GM10248 (cell line): ENCODE results near the gene SMTNL1.

ENCODE experiments used
- CTCF ChIA-PET: fragments of 300-600 bp; sonication (Branson Sonifier 250); formaldehyde crosslinking; extraction: SDS; loops from one replicate; lab custom pipeline; 2021; ENCODE audit warnings: antibody characterized with exemption; lab: Yijun Ruan, JAX
- POLR2A ChIA-PET: fragments of 350-650 bp; sonication (Branson Sonifier 250); formaldehyde crosslinking; extraction: SDS; loops from one replicate; lab custom pipeline; 2020; ENCODE audit warnings: antibody characterized with exemption; lab: Yijun Ruan, JAX
- DNase-seq: peaks from one replicate; pipeline ENCODE4 v3.0.0; 2012; ENCODE audit errors: extremely low spot score
- CTCF ChIP-seq: IDR thresholded peaks from 2 replicates; pipeline ENCODE4 v1.5.1; 2012; ENCODE audit warnings: mild to moderate bottlenecking, low read depth; ENCODE audit errors: extremely low read depth, missing control alignments, control extremely low read depth

The SMTNL1 gene

GRCh38 chr11:57496109-57496820 is 41.1 kb upstream of the SMTNL1 start:
- CTCF ChIA-PET: interaction anchor here (0.7 to 9.1 kb wide), 6 partner anchors 12 to 147 kb away, joined by 3 to 247 read pairs (median 69); partner anchors contain the start of genes SLC43A1, TIMM10 and YPEL4
- DNase-seq: no peak
- POLR2A ChIA-PET: no interaction called here
- TF ChIP-seq CTCF: no peak

- no peak for TF ChIP-seq CTCF
- ChIA-PET CTCF (interaction anchor here (0.7 to 9.1 kb wide), 7 partner anchors 14 to 146 kb away, joined by 3 to 247 read pairs (median 17); partner anchors contain the start of genes SLC43A1, TIMM10 and YPEL4), POLR2A (no interaction called here)
- DNase-seq: no peak
Measured at GRCh38 chr11:57497303-57498247, 39.8 kb upstream of the SMTNL1 start.

GRCh38 chr11:57498540-57498939 is 38.9 kb upstream of the SMTNL1 start:
- ChIA-PET CTCF (interaction anchor here (1.1 to 9.1 kb wide), 3 partner anchors 17 to 145 kb away, joined by 3 to 158 read pairs (median 17); partner anchors contain the start of gene YPEL4), POLR2A (no interaction called here)
- no peak for TF ChIP-seq CTCF
- no peak for DNase-seq

GRCh38 chr11:57499413-57499982 is 37.9 kb upstream of the SMTNL1 start:
- no peak for TF ChIP-seq CTCF
- POLR2A ChIA-PET: no interaction called here
- DNase-seq: peak; percentile 81
- CTCF ChIA-PET: interaction anchor here (3.7 to 9.1 kb wide), 4 partner anchors 27 to 144 kb away, joined by 13 to 158 read pairs (median 25); partner anchors contain the start of gene YPEL4

- no peak for TF ChIP-seq CTCF
- no peak for DNase-seq
- ChIA-PET POLR2A (no interaction called here), CTCF (interaction anchor here (3.7 to 9.9 kb wide), 4 partner anchors 7 to 141 kb away, joined by 13 to 152 read pairs (median 25); no protein-coding TSS in a partner anchor)
Measured at GRCh38 chr11:57499983-57500461, 37.4 kb upstream of the SMTNL1 start.
